GM12874 (cell line): ENCODE measurements around the gene SERPINB12.

Source experiments
- TF ChIP-seq, protein P1 (sequence below): IDR thresholded peaks from 2 replicates; pipeline ENCODE4 v1.5.1; 2011; ENCODE audit warnings: low read depth, mild to moderate bottlenecking, control low read depth, low read length, moderate library complexity; ENCODE audit not compliant: insufficient read depth

The SERPINB12 gene

DNA sequence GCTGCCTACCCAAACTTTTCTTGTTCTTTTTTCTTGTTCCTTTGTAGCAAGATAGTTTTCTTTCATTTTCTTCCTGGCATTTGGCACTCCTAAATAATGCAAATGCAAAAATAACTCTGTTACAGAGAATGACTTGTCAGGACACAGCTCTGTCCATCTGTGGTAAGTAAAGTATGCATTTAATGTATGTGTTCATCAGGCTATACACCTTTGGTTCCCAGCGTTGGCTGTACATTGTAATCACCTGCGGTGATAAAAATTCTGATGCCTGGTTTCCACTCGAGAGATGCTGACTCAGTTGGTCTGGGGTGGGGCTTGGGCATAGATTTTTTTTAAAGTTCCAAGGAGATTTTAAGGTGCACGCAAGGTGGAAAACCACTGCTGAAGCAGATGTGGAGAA lies 44.8 kb downstream of the SERPINB12 start, which contains the start of gene SERPINB13:
SERPINB13 (plus strand) TSS at position 378 of the 400 bp plus-strand sequence. CDS start 1,325 bp downstream, outside the sequence.
- TF ChIP-seq, protein P1, sequence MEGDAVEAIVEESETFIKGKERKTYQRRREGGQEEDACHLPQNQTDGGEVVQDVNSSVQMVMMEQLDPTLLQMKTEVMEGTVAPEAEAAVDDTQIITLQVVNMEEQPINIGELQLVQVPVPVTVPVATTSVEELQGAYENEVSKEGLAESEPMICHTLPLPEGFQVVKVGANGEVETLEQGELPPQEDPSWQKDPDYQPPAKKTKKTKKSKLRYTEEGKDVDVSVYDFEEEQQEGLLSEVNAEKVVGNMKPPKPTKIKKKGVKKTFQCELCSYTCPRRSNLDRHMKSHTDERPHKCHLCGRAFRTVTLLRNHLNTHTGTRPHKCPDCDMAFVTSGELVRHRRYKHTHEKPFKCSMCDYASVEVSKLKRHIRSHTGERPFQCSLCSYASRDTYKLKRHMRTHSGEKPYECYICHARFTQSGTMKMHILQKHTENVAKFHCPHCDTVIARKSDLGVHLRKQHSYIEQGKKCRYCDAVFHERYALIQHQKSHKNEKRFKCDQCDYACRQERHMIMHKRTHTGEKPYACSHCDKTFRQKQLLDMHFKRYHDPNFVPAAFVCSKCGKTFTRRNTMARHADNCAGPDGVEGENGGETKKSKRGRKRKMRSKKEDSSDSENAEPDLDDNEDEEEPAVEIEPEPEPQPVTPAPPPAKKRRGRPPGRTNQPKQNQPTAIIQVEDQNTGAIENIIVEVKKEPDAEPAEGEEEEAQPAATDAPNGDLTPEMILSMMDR, result no peak

GRCh38 chr18:63588909-63589308 lies 46.7 kb downstream of the SERPINB12 start:
- TF ChIP-seq, protein P1, result no peak

DNA sequence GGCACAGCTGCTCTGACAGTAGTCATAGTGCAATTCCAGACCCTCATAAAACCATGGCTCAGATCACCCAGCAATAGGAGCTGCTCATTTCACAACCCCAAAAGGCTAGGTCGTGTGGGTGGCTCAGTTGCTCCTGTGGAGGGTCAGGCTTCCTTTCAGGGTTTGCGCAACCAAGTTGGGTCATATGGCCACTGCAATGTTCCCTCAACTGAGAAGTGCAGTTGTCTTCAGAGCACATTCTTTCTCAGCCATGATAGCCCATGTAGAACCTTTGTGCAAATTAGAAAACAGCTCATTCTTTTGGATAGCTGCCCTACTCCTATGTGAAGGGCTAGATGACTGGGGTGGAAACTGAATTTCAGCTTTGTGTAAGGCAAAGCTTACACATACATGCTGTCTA lies 48.2 kb downstream of the SERPINB12 start:
- TF ChIP-seq, protein P1, result no peak

- TF ChIP-seq, protein P1, result no peak
Observed at GRCh38 chr18:63590966-63591695, 49.0 kb downstream of the SERPINB12 start.

DNA sequence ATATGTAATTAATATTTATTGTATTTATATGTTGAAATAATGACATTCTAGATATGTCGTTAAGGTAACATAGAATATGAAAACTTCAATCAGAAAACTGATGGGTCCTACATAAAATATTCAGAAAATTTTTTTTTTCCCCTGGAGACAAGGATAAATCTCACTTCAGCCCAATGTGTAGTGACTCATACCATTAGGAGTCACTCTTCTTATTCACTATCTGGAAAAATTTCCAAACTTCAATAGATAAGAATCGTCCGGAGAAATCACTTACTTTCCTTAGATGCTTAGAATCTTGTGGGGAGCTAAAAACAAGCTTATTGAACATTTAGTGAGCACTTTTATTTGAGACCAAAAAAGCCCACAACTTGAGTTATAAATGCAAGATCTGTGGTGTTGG lies 49.6 kb downstream of the SERPINB12 start:
- TF ChIP-seq, protein P1, result no peak

GRCh38 chr18:63592471-63592870 lies 50.3 kb downstream of the SERPINB12 start:
- TF ChIP-seq, protein P1, result no peak

GRCh38 chr18:63596964-63597363 lies 54.8 kb downstream of the SERPINB12 start:
- TF ChIP-seq, protein P1, result no peak
